A673 (cell line): ENCODE measurements around the gene SH3PXD2B. TPM values are rescaled to one million over a fixed set of nuclear protein-coding genes. Genes with fewer than 3 reads are reported as not detected.

Experiments
- BruUV-seq: library from RNA; stranded (reverse); fragments of 400-500 nt; replicated peaks from 2 replicates; lab custom pipeline; 2021; lab: Mats Ljungman, UMichigan
- CTCF ChIA-PET: fragments of 300-600 bp; sonication (Branson Sonifier 250); formaldehyde crosslinking; loops from one replicate; lab custom pipeline; 2022; ENCODE audit warnings: antibody characterized with exemption; lab: Charles Lee
- POLR2A ChIA-PET: fragments of 300-600 bp; sonication (Branson Sonifier 250); formaldehyde crosslinking; loops from one replicate; lab custom pipeline; 2022; ENCODE audit warnings: antibody characterized with exemption; ENCODE audit not compliant: low non-redundant PET; lab: Charles Lee
- DNase-seq: peaks from one replicate; pipeline ENCODE4 v3.0.0-alpha.2; 2015; ENCODE audit warnings: low spot score
- H3K27ac ChIP-seq: fragments of 200-600 bp; sonication (generic); 2 replicates; pipeline ENCODE4 v1.5.1; 2016; ENCODE audit warnings: mixed run types, low read depth, mild to moderate bottlenecking, mixed read lengths, antibody characterized with exemption, low read length; ENCODE audit not compliant: poor library complexity, severe bottlenecking
- H3K27me3 ChIP-seq: fragments of 200-600 bp; sonication (generic); replicated peaks from 2 replicates; pipeline ENCODE4 v1.6.1; 2017; ENCODE audit warnings: mixed run types, low read depth, mild to moderate bottlenecking, mixed read lengths, antibody characterized with exemption, low read length; ENCODE audit not compliant: insufficient read depth, poor library complexity
- H3K36me3 ChIP-seq: fragments of 200-600 bp; sonication (generic); 2 replicates; pipeline ENCODE4 v1.6.1; 2016; ENCODE audit warnings: mixed run types, mild to moderate bottlenecking, mixed read lengths, antibody characterized with exemption, low read length; ENCODE audit not compliant: insufficient read depth, poor library complexity, severe bottlenecking
- H3K4me1 ChIP-seq: fragments of 200-600 bp; sonication (generic); 2 replicates; pipeline ENCODE4 v1.6.1; 2017; ENCODE audit warnings: mixed run types, mild to moderate bottlenecking, mixed read lengths, antibody characterized with exemption, low read length; ENCODE audit not compliant: insufficient read depth, poor library complexity, severe bottlenecking
- H3K4me3 ChIP-seq: fragments of 200-600 bp; sonication (generic); 2 replicates; pipeline ENCODE4 v1.5.1; 2016; ENCODE audit warnings: low read depth, mixed run types, mild to moderate bottlenecking, mixed read lengths, low read length; ENCODE audit not compliant: poor library complexity, severe bottlenecking
- H3K9me3 ChIP-seq: fragments of 200-600 bp; sonication (generic); 2 replicates; pipeline ENCODE4 v1.6.1; 2016; ENCODE audit warnings: mixed run types, low read depth, mild to moderate bottlenecking, mixed read lengths, antibody characterized with exemption, low read length; ENCODE audit not compliant: poor library complexity, severe bottlenecking
- CTCF ChIP-seq: fragments of 300-800, 200-600 bp; sonication (generic); conservative IDR thresholded peaks from 2 replicates; pipeline ENCODE4 v1.5.1; 2017; ENCODE audit warnings: low read depth, mild to moderate bottlenecking, antibody characterized with exemption, low read length, moderate library complexity, mixed read lengths
- EZH2 ChIP-seq: fragments of 200-600 bp; sonication (generic); IDR thresholded peaks from 2 replicates; pipeline ENCODE4 v1.6.1; 2017; ENCODE audit warnings: borderline replicate concordance, low read depth, mild to moderate bottlenecking, mixed read lengths, antibody characterized with exemption, low read length; ENCODE audit not compliant: poor library complexity, severe bottlenecking
- intact Hi-C: fragments of 100-400 bp; cut with micrococcal nuclease; formaldehyde crosslinking; loops from one replicate; pipeline ENCODE4 v1.10.0; 2022; ENCODE audit not compliant: unreplicated experiment
- total RNA-seq: library from RNA; stranded (reverse); gene quantifications from 2 replicates; pipeline ENCODE4 v1.2.3, GENCODE V29; 2021

Gene SH3PXD2B
- total RNA-seq, 1 experiment from 2014 or later = 28.1 TPM

DNA sequence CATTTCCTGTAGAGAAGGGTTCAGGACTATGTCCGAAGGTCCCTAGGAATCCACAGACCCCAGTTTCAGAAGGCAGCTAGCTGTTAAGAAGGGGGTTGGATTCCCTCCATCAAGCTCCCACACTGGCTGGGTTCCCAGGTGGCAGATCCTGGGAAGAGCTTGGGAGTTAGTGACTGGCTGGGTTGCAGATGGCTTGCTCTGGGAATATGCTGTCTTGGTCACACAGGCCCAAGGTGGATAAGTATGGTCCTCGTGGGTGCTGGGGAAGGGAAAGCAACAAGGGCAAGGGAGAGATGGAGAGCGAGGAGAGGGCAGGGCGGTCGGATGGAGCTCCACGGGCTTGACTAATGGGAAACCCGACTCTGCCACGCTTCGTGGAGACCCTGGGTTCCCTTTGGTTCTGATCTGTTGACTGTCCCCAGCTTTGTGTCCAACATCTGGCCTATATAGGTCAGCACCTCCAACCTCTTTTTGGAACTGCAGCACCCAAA is 17.4 kb downstream of the SH3PXD2B start:
- ChIA-PET CTCF (interaction anchor here (0.6 to 1.2 kb wide), 3 partner anchors 14 to 25 kb away, joined by 3 to 21 read pairs (median 4); no protein-coding TSS in a partner anchor), POLR2A (interaction anchor here (0.5 to 0.7 kb wide), 2 partner anchors 16 to 17 kb away, joined by 3 to 5 read pairs; no protein-coding TSS in a partner anchor)
- intact Hi-C loops = no loop called here
- Histone ChIP-seq H3K27me3 (no peaks in the 10 kb centered on the region), H3K27ac (no peak overlapping the region), H3K9me3 (no peaks in the 10 kb centered on the region), H3K36me3 (no peaks in the 10 kb centered on the region), H3K4me3 (no peak overlapping the region), H3K4me1 (peaks cover 19% of the 10 kb centered on the region)
- BruUV-seq = no TSS peak
- DNase-seq = no peak
- TF ChIP-seq EZH2 (no peak), CTCF (no peak)

- Histone ChIP-seq H3K4me3 (no peak overlapping the region), H3K4me1 (peaks cover 19% of the 10 kb centered on the region), H3K36me3 (no peaks in the 10 kb centered on the region), H3K27me3 (no peaks in the 10 kb centered on the region), H3K9me3 (no peaks in the 10 kb centered on the region), H3K27ac (no peak overlapping the region)
- POLR2A ChIA-PET = no interaction called here
- intact Hi-C loops = no loop called here
- TF ChIP-seq EZH2 (no peak), CTCF (no peak)
- BruUV-seq = no TSS peak
- DNase-seq = no peak
- CTCF ChIA-PET = no interaction called here
Observed at GRCh38 chr5:172436078-172436878, 18.0 kb downstream of the SH3PXD2B start.

- DNase-seq = no peak
- BruUV-seq = no TSS peak
- CTCF ChIA-PET = no interaction called here
- Histone ChIP-seq H3K4me1 (peaks cover 19% of the 10 kb centered on the region), H3K27me3 (no peaks in the 10 kb centered on the region), H3K4me3 (no peak overlapping the region), H3K27ac (no peak overlapping the region), H3K36me3 (no peaks in the 10 kb centered on the region), H3K9me3 (no peaks in the 10 kb centered on the region)
- intact Hi-C loops = no loop called here
- POLR2A ChIA-PET = no interaction called here
- no peak for TF ChIP-seq CTCF
- TF ChIP-seq EZH2 = no peak
Observed at GRCh38 chr5:172435362-172436077, 18.8 kb downstream of the SH3PXD2B start.
